Measurements from ENCODE around the gene CCDC146. TPM values are rescaled to one million over a fixed set of nuclear protein-coding genes. Genes with fewer than 3 reads are reported as not detected.

Gene CCDC146
- polyA plus RNA-seq, 1 donor from 2014 or later = 13.0 TPM

DNA sequence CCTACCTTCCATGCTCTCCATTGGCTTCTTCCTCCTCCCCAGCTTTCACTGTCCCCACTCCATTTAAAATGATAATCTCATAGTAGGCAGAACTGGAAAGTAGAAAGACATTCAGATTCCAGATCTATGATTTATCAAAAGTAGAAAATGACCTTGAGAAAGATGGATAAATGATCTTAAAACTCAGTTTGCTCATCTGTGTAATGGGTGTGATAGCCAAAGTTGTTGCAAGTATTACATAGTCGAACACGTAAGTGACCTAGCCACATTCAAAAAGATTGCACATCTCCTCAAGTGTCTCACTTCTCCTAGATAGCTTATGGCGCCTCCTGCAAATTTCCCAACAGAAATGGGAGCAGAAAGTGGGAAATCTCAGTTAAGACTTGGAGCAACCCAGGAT is 167.0 kb downstream of the CCDC146 start:
- Histone ChIP-seq H4K20me1 (ENCODE audit: insufficient read depth) (no peaks in the 10 kb centered on the region), H3K27me3 (ENCODE audit: insufficient read depth, low read depth, low read length) (no peaks in the 10 kb centered on the region), H3K79me2 (replicated peaks; ENCODE audit: insufficient read depth, low read length) (no peaks in the 10 kb centered on the region), H3K27ac (ENCODE audit: low read length) (no peak overlapping the region), H3K9ac (ENCODE audit: low read length) (no peak overlapping the region), H2AFZ (ENCODE audit: low read depth, low read length) (no peak overlapping the region), H3K36me3 (ENCODE audit: insufficient read depth, low read length) (no peaks in the 10 kb centered on the region), H3K9me2 (ENCODE audit: insufficient read depth, low read length) (no peaks in the 10 kb centered on the region), H3K4me2 (ENCODE audit: low read length) (no peak overlapping the region), H3F3A (ENCODE audit: insufficient read depth, low read length, poor library complexity, severe bottlenecking) (no peaks in the 10 kb centered on the region), H3K9me3 (ENCODE audit: low read length) (no peaks in the 10 kb centered on the region), H3K4me3 (ENCODE audit: low read length) (no peak overlapping the region)
- TF ChIP-seq TAF1 (IDR thresholded peaks at IDR 0.05; ENCODE audit: low read depth) (no peak), SMC3 (conservative IDR thresholded peaks at IDR 0.05; ENCODE audit: poor library complexity) (no peak), EZH2 (IDR thresholded peaks at IDR 0.05; ENCODE audit: borderline replicate concordance, insufficient read depth, low read length, poor library complexity, severe bottlenecking) (no peak), EP300 (conservative IDR thresholded peaks at IDR 0.05; ENCODE audit: poor library complexity, severe bottlenecking) (no peak), MXI1 (conservative IDR thresholded peaks at IDR 0.05; ENCODE audit: poor library complexity, severe bottlenecking) (no peak), POLR2AphosphoS5 (IDR thresholded peaks at IDR 0.05) (no peak), RAD21 (conservative IDR thresholded peaks at IDR 0.05) (no peak)
- TF ChIP-seq, protein P1, sequence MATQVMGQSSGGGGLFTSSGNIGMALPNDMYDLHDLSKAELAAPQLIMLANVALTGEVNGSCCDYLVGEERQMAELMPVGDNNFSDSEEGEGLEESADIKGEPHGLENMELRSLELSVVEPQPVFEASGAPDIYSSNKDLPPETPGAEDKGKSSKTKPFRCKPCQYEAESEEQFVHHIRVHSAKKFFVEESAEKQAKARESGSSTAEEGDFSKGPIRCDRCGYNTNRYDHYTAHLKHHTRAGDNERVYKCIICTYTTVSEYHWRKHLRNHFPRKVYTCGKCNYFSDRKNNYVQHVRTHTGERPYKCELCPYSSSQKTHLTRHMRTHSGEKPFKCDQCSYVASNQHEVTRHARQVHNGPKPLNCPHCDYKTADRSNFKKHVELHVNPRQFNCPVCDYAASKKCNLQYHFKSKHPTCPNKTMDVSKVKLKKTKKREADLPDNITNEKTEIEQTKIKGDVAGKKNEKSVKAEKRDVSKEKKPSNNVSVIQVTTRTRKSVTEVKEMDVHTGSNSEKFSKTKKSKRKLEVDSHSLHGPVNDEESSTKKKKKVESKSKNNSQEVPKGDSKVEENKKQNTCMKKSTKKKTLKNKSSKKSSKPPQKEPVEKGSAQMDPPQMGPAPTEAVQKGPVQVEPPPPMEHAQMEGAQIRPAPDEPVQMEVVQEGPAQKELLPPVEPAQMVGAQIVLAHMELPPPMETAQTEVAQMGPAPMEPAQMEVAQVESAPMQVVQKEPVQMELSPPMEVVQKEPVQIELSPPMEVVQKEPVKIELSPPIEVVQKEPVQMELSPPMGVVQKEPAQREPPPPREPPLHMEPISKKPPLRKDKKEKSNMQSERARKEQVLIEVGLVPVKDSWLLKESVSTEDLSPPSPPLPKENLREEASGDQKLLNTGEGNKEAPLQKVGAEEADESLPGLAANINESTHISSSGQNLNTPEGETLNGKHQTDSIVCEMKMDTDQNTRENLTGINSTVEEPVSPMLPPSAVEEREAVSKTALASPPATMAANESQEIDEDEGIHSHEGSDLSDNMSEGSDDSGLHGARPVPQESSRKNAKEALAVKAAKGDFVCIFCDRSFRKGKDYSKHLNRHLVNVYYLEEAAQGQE (IDR thresholded peaks at IDR 0.05; ENCODE audit: borderline replicate concordance) = no peak
- TF ChIP-seq, protein P2, sequence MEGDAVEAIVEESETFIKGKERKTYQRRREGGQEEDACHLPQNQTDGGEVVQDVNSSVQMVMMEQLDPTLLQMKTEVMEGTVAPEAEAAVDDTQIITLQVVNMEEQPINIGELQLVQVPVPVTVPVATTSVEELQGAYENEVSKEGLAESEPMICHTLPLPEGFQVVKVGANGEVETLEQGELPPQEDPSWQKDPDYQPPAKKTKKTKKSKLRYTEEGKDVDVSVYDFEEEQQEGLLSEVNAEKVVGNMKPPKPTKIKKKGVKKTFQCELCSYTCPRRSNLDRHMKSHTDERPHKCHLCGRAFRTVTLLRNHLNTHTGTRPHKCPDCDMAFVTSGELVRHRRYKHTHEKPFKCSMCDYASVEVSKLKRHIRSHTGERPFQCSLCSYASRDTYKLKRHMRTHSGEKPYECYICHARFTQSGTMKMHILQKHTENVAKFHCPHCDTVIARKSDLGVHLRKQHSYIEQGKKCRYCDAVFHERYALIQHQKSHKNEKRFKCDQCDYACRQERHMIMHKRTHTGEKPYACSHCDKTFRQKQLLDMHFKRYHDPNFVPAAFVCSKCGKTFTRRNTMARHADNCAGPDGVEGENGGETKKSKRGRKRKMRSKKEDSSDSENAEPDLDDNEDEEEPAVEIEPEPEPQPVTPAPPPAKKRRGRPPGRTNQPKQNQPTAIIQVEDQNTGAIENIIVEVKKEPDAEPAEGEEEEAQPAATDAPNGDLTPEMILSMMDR (IDR thresholded peaks at IDR 0.05; ENCODE audit: poor library complexity, severe bottlenecking) = no peak

DNA sequence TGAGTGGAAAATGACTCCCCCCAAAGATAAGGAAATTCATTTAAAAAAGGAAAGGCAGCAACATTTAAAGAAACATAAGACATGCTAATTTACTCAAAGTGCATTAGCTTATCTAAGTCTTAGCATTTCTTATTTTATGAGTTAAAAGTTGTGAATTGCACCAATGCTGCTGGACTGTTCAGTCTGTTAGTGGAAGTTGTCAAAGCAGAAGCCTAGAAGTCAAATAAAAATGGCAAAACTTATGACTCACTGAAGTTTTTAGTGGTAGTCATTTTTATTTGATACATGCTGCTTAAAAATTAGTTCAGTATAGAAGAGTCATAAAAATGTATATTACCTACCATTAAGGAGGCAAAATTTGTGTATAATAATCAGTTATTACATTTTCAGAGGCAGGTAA is 168.0 kb downstream of the CCDC146 start:
- Histone ChIP-seq H3K4me2 (ENCODE audit: low read length) (no peak overlapping the region), H3K9me3 (ENCODE audit: low read length) (no peaks in the 10 kb centered on the region), H3K9me2 (ENCODE audit: insufficient read depth, low read length) (no peaks in the 10 kb centered on the region), H3K36me3 (ENCODE audit: insufficient read depth, low read length) (no peaks in the 10 kb centered on the region), H3K27ac (ENCODE audit: low read length) (no peak overlapping the region), H4K20me1 (ENCODE audit: insufficient read depth) (no peaks in the 10 kb centered on the region), H3K27me3 (ENCODE audit: insufficient read depth, low read depth, low read length) (no peaks in the 10 kb centered on the region), H3F3A (ENCODE audit: insufficient read depth, low read length, poor library complexity, severe bottlenecking) (no peaks in the 10 kb centered on the region), H3K4me3 (ENCODE audit: low read length) (no peak overlapping the region), H2AFZ (ENCODE audit: low read depth, low read length) (no peak overlapping the region), H3K9ac (ENCODE audit: low read length) (no peak overlapping the region), H3K79me2 (replicated peaks; ENCODE audit: insufficient read depth, low read length) (no peaks in the 10 kb centered on the region)
- TF ChIP-seq MXI1 (conservative IDR thresholded peaks at IDR 0.05; ENCODE audit: poor library complexity, severe bottlenecking) (no peak), RAD21 (conservative IDR thresholded peaks at IDR 0.05) (no peak), EZH2 (IDR thresholded peaks at IDR 0.05; ENCODE audit: borderline replicate concordance, insufficient read depth, low read length, poor library complexity, severe bottlenecking) (no peak), TAF1 (IDR thresholded peaks at IDR 0.05; ENCODE audit: low read depth) (no peak), EP300 (conservative IDR thresholded peaks at IDR 0.05; ENCODE audit: poor library complexity, severe bottlenecking) (no peak), POLR2AphosphoS5 (IDR thresholded peaks at IDR 0.05) (no peak), SMC3 (conservative IDR thresholded peaks at IDR 0.05; ENCODE audit: poor library complexity) (no peak)
- TF ChIP-seq, protein P2 (IDR thresholded peaks at IDR 0.05; ENCODE audit: poor library complexity, severe bottlenecking) = no peak
- TF ChIP-seq, protein P1 (IDR thresholded peaks at IDR 0.05; ENCODE audit: borderline replicate concordance) = no peak

All from neural cell (in vitro differentiated cells).